PC-3 (cell line): ENCODE data around the gene PRKAR1A.
"Not testable (repeated sequence)": the region's sequence is repeated elsewhere in the genome, so short reads cannot be mapped to it uniquely, and the experiment has no call there.

Experiments
- EZH2 ChIP-seq: fragments of 300-600 bp; sonication (generic); IDR thresholded peaks from one replicate; pipeline ENCODE4 v1.6.1; 2017; ENCODE audit warnings: antibody characterized with exemption, mild to moderate bottlenecking, low read length; ENCODE audit not compliant: unreplicated experiment
- EZH2phosphoT487 ChIP-seq: fragments of 300-600 bp; sonication (generic); IDR thresholded peaks from 2 replicates; pipeline ENCODE4 v1.6.1; 2018; ENCODE audit warnings: mild to moderate bottlenecking, antibody characterized with exemption, low read length, borderline replicate concordance
- TF ChIP-seq, protein P1 (sequence below): fragments of 300-600 bp; sonication (generic); conservative IDR thresholded peaks from 2 replicates; pipeline ENCODE4 v1.5.1; 2017; ENCODE audit warnings: antibody characterized with exemption, low read depth, mild to moderate bottlenecking, low read length

DNA sequence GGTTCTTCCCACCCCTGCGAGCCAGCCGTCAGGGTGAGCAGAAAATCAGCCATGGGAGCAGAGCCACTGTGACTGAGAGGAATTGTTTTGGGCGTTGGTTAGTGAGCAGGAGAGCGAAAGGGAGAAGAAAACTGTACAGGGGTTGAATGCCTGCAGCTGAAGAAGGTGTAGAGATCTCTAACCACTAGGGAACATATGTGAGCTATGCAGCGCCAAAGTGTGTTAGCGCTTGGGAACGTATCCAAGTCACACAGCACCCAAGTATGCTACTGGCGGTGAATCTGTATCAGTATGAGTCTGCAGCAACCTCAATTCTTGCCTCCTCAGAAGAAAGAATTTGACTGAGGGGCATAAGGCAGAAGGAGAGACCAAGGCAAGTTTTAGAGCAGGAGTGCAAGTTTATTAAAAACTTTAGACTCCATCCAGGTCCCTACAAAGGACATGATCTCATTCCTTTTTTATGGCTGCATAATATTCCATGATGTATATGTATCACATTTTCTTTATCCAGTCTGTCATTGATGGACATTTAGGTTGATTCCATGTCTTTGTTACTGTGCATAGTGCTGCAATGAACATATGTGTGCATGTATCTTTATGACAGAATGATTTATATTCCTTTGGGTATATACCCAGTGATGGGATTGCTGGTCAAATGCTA lies 19.7 kb upstream of the PRKAR1A start:
- TF ChIP-seq, protein P1, sequence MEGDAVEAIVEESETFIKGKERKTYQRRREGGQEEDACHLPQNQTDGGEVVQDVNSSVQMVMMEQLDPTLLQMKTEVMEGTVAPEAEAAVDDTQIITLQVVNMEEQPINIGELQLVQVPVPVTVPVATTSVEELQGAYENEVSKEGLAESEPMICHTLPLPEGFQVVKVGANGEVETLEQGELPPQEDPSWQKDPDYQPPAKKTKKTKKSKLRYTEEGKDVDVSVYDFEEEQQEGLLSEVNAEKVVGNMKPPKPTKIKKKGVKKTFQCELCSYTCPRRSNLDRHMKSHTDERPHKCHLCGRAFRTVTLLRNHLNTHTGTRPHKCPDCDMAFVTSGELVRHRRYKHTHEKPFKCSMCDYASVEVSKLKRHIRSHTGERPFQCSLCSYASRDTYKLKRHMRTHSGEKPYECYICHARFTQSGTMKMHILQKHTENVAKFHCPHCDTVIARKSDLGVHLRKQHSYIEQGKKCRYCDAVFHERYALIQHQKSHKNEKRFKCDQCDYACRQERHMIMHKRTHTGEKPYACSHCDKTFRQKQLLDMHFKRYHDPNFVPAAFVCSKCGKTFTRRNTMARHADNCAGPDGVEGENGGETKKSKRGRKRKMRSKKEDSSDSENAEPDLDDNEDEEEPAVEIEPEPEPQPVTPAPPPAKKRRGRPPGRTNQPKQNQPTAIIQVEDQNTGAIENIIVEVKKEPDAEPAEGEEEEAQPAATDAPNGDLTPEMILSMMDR = not testable (repeated sequence)
- TF ChIP-seq EZH2, EZH2phosphoT487: not testable (repeated sequence)
